ENCODE data around the gene TAC4.

TAC4 gene

DNA sequence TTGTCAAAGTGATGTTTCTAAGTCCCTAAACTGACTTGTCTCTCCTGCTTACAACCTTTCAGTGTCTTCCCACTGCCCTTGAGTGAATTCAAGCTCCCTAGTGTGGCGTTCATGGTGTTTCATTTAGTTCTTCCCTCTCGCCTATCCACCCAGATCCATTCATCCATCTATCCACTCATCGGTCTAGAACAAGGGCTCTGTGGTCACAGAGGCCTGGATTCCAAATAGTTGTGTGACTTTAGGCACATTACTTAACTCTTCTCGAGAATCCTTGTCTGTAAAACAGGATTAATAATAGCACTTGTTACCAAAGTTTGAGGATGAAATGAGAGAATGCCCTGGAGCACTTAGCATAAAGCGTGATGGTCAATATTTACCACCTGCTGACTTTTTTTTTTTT lies 870 bp upstream of the TAC4 start:
- H3K4me1 ChIP-seq (ENCODE audit: insufficient read depth, low read length) = peaks cover 19% of the 10 kb centered on the region
- H3K9me3 ChIP-seq (ENCODE audit: insufficient read depth, low read length, severe bottlenecking) = no peaks in the 10 kb centered on the region
- H2AFZ ChIP-seq (ENCODE audit: low read depth, low read length) = no peak overlapping the region
- no peak overlapping the region for H3K27ac ChIP-seq (ENCODE audit: low read length)
- H3K9ac ChIP-seq (ENCODE audit: low read depth, low read length) = no peak overlapping the region
- H3K36me3 ChIP-seq (ENCODE audit: insufficient read depth, low read length) = no peaks in the 10 kb centered on the region
- peaks cover 22% of the 10 kb centered on the region for H4K20me1 ChIP-seq (ENCODE audit: insufficient read depth, low read length)
- ATAC-seq (ENCODE audit: insufficient read depth, low read depth) = no peak
- no peak overlapping the region for H3K4me2 ChIP-seq (ENCODE audit: insufficient read depth, low read length)
- H3K79me2 ChIP-seq (ENCODE audit: insufficient read depth, low read length) = no peaks in the 10 kb centered on the region
- TF ChIP-seq EZH2 (IDR thresholded peaks at IDR 0.05; ENCODE audit: borderline replicate concordance, low read depth, low read length, severe bottlenecking) = no peak
- TF ChIP-seq, protein P1, sequence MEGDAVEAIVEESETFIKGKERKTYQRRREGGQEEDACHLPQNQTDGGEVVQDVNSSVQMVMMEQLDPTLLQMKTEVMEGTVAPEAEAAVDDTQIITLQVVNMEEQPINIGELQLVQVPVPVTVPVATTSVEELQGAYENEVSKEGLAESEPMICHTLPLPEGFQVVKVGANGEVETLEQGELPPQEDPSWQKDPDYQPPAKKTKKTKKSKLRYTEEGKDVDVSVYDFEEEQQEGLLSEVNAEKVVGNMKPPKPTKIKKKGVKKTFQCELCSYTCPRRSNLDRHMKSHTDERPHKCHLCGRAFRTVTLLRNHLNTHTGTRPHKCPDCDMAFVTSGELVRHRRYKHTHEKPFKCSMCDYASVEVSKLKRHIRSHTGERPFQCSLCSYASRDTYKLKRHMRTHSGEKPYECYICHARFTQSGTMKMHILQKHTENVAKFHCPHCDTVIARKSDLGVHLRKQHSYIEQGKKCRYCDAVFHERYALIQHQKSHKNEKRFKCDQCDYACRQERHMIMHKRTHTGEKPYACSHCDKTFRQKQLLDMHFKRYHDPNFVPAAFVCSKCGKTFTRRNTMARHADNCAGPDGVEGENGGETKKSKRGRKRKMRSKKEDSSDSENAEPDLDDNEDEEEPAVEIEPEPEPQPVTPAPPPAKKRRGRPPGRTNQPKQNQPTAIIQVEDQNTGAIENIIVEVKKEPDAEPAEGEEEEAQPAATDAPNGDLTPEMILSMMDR (IDR thresholded peaks at IDR 0.05; ENCODE audit: borderline replicate concordance, extremely low read depth, low read length, poor library complexity, severe bottlenecking) = no peak
- H3K4me3 ChIP-seq (ENCODE audit: low read depth in 1 of 2, low read length in 2 of 2) = no peak overlapping the region
- H3K27me3 ChIP-seq (ENCODE audit: insufficient read depth, low read length, poor library complexity) = peaks cover 32% of the 10 kb centered on the region
- no peak for DNase-seq

DNA sequence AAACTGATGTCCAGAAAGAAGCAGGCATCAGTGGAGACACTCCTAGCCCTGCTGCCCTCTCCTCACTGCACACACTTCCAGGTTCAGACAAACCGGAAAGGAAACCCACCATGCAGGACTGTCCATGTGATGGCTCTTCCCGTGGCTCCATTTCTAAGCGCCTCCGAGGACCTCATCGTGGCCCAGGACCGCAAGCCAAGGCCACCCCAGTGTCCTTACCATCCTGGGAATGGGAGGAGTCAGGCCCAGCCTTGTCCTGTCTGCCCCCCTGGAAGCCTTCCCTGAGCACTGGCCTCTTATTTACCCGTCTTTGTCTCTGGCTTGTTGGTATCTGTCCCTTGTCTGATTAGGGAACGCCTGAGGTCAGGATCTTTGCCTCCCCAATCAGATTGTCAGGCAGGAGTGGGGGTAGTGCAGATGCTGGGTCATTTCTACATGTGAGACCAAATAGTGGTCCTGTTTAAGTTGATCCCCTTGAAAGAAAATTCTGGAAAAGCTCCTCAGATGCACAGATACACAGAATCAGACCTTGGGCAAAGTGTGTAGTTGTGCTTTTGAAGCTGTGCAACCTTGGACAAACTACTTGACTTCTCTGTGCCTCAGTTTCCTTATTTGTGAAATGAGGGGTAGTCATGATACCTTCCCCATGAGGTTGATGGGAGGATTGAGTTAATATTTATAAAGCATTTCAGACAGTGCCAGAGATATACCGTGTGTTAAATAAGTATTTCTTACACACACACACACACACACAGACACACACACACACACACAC lies 744 bp downstream of the TAC4 start:
- no peak for ATAC-seq (ENCODE audit: insufficient read depth, low read depth)
- TF ChIP-seq, protein P1 (IDR thresholded peaks at IDR 0.05; ENCODE audit: borderline replicate concordance, extremely low read depth, low read length, poor library complexity, severe bottlenecking) = no peak
- no peak for TF ChIP-seq EZH2 (IDR thresholded peaks at IDR 0.05; ENCODE audit: borderline replicate concordance, low read depth, low read length, severe bottlenecking)
- Histone ChIP-seq H3K27me3 (ENCODE audit: insufficient read depth, low read length, poor library complexity) (peaks cover 23% of the 10 kb centered on the region), H3K79me2 (ENCODE audit: insufficient read depth, low read length) (no peaks in the 10 kb centered on the region), H3K9me3 (ENCODE audit: insufficient read depth, low read length, severe bottlenecking) (no peaks in the 10 kb centered on the region), H3K4me1 (ENCODE audit: insufficient read depth, low read length) (peaks cover 19% of the 10 kb centered on the region), H3K4me2 (ENCODE audit: insufficient read depth, low read length) (no peak overlapping the region), H3K4me3 (ENCODE audit: low read depth in 1 of 2, low read length in 2 of 2) (no peak overlapping the region), H2AFZ (ENCODE audit: low read depth, low read length) (no peak overlapping the region), H3K36me3 (ENCODE audit: insufficient read depth, low read length) (no peaks in the 10 kb centered on the region), H4K20me1 (ENCODE audit: insufficient read depth, low read length) (peaks cover 22% of the 10 kb centered on the region), H3K9ac (ENCODE audit: low read depth, low read length) (no peak overlapping the region), H3K27ac (ENCODE audit: low read length) (no peak overlapping the region)
- no peak for DNase-seq

DNA sequence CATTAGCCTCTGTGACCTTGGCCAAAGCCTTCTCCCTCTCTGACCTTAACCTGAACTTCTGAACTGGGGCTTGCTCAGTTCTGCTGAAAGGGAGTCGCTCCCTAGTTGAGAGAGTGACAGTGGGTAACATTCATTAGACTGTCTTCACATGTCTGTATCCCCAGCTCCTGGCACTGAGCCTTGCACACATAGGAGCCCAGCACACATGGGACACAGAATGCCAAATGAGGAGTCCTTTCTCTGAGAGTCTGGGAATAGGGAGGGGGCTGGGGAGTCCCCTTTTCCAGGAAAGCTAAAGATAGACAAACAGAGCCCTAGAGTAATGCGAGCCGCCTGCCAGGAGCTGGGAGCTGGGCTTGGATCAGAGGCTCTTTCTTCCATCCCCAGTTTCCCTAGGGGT lies 2.5 kb downstream of the TAC4 start:
- H3K27ac ChIP-seq (ENCODE audit: low read length) = no peak overlapping the region
- H3K4me1 ChIP-seq (ENCODE audit: insufficient read depth, low read length) = peaks cover 2% of the 10 kb centered on the region
- DNase-seq = no peak
- H3K27me3 ChIP-seq (ENCODE audit: insufficient read depth, low read length, poor library complexity) = peaks cover 7% of the 10 kb centered on the region
- no peak overlapping the region for H3K4me2 ChIP-seq (ENCODE audit: insufficient read depth, low read length)
- H3K36me3 ChIP-seq (ENCODE audit: insufficient read depth, low read length) = no peaks in the 10 kb centered on the region
- no peak overlapping the region for H3K9ac ChIP-seq (ENCODE audit: low read depth, low read length)
- H3K4me3 ChIP-seq (ENCODE audit: low read depth in 1 of 2, low read length in 2 of 2) = no peak overlapping the region
- H3K9me3 ChIP-seq (ENCODE audit: insufficient read depth, low read length, severe bottlenecking) = no peaks in the 10 kb centered on the region
- ATAC-seq (ENCODE audit: insufficient read depth, low read depth) = no peak
- TF ChIP-seq EZH2 (IDR thresholded peaks at IDR 0.05; ENCODE audit: borderline replicate concordance, low read depth, low read length, severe bottlenecking) = no peak
- TF ChIP-seq, protein P1 (IDR thresholded peaks at IDR 0.05; ENCODE audit: borderline replicate concordance, extremely low read depth, low read length, poor library complexity, severe bottlenecking) = no peak
- H4K20me1 ChIP-seq (ENCODE audit: insufficient read depth, low read length) = peaks cover 14% of the 10 kb centered on the region; the same call in 1 of the 2 replicates
- no peaks in the 10 kb centered on the region for H3K79me2 ChIP-seq (ENCODE audit: insufficient read depth, low read length)
- H2AFZ ChIP-seq (ENCODE audit: low read depth, low read length) = no peak overlapping the region
